GM21723 (cell line): Measurements from ENCODE around the gene ATP2A1.
"Not testable (repeated sequence)": the region's sequence is repeated elsewhere in the genome, so short reads cannot be mapped to it uniquely, and the experiment has no call there.

Experiments used
- ATAC-seq: cut with Tn5 transposase; IDR thresholded peaks from one replicate; pipeline ENCODE4 v1.9.1; 2021; ENCODE audit warnings: mild to moderate bottlenecking, moderate library complexity; ENCODE audit not compliant: unreplicated experiment

ATP2A1 gene

DNA sequence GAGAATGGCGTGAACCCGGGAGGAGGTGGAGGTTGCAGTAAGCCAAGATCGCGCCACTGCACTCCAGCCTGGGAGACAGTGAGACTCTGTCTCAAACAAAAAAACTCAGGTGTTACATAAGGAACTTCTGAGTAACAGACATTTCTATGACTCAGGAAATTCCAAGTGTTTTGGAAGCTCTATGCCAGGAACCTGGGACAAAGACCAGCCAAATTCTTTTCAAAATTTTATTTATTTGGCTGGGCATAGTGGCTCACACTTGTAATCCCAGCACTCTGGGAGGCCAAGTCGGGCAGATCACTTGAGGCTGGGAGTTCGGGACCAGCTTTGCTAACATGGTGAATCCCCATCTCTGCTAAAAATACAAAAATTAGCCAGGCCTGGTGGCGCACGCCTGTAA lies 19.9 kb upstream of the ATP2A1 start:
- ATAC-seq = no peak

DNA sequence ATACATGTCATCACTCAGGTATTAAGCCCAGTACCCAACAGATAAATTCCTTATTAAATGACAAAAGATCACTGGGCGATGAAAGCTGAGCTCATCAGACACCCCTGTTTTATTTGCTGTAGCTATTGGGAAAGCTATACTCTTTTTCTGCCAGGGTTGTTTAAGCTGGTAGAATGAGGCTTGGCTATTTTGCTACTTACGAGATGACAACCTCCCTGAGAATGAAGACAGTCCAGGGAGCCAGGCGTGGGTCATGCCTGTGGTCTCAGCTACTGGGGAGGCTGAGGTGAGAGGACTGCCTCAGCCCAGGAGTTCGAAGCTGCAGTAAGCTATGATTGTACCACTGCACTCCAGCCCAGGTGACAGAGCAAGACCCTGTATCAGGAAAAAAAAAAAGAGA lies 19.0 kb upstream of the ATP2A1 start:
- no peak for ATAC-seq

DNA sequence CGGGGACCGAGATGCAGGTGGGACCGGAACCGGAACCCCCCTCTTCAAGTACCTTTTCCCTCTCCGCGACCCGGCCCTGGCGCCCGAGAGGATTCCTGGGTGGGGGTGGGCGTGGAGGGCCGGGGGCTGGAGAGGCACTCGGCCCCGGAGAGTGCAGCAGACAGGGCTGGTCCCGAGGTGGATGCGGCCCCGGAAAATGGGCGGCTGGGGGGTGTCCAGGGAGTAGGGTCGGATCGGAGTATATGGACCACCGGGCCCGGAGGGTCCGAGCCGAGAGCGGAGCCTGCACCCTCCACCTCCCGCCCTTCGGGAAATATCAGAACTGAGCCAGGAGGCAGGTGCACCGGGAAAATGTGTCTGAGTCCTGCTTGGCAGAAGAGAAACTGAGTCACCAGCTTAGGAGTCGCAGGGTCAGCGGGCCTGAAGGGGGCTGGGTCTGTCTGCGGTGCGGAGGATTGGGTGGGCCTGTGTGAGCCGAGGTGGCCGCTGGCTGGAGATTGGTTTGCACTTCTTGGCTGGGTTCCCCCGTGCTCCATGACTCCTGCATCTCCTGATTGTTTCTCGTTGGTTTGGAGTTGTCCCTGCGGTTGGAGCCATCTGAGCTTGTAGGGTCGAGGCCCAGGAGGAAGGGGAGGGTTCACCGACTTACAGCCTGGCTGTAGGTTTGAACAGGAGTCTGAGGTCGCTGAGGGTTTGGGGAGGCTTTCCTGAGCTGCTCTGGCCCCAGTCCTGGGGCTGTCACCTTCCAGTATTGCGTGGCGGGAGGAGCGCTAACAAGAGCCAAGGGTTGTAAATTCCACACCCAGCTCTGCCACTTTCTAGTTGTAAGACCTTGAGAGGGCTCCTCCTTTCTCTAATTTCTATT lies 14.1 kb upstream of the ATP2A1 start:
- no peak for ATAC-seq

DNA sequence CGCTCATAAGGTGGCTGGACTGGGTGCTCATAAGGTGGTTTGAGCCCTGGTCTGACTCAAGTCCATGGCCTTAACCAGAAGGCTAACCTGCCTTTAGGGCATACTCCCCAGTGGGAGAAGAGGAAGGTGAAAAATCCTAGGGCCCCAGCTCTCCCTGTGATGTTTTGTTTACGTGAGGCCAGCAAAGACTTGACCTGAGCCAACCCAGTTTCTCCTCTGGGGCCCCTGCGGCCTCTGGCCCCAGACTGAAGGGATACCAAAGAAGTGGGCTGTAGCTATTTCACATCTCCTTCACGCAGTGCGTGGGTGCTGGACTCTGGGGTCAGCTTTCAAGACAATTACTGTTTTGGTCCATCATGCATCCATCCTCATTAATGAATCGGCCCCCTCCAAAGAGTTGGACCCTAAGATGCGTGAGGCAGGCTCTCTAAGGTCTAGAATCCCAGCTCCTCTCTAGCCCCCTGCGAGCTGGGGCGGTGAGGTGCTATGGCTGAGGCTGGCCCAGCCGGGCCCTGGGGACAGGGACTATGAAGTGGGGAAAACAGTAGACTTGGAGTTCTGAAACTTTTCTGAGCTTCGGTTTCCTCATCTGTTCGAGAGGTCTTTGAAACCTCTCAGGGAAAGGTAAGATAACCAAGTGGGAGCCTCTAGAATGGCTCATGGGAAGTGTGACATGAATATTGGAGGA lies 13.1 kb upstream of the ATP2A1 start:
- ATAC-seq = no peak

DNA sequence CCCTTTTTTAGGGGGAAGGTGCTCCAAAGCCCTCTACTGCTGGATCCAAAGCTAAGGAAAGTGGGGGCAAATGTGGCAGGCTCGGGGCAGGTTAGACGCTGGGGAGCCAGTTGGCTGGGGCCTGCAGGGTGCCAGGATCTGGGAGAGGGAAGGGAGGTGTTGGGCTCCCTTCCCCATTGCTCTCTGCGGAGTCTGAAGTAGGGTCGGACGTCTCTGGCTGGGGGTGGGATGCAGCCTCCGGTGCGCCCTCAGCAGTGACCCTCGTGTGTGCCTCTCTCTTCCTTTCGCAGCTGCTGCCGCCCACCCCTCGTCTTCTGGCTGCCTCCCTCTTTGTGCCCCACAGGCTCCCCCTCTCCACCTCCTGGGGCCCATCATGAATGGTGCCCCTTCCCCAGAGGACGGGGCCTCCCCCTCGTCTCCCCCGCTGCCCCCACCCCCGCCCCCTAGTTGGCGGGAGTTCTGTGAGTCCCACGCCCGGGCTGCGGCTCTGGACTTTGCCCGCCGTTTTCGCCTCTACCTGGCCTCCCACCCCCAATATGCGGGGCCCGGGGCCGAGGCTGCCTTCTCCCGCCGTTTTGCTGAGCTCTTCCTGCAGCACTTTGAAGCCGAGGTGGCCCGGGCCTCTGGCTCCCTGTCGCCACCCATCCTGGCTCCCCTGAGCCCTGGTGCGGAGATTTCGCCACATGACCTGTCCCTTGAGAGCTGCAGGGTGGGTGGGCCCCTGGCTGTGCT lies 12.4 kb upstream of the ATP2A1 start:
- no peak for ATAC-seq

DNA sequence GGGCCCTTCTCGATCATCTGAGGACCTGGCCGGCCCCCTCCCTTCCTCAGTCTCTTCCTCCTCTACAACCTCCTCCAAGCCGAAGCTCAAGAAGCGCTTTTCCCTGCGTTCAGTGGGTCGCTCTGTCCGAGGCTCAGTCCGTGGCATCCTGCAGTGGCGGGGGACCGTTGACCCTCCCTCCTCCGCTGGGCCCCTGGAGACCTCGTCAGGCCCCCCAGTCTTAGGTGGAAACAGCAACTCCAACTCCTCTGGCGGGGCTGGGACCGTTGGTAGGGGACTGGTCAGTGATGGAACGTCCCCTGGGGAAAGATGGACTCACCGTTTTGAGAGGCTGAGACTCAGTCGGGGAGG lies 11.9 kb upstream of the ATP2A1 start:
- ATAC-seq = no peak

DNA sequence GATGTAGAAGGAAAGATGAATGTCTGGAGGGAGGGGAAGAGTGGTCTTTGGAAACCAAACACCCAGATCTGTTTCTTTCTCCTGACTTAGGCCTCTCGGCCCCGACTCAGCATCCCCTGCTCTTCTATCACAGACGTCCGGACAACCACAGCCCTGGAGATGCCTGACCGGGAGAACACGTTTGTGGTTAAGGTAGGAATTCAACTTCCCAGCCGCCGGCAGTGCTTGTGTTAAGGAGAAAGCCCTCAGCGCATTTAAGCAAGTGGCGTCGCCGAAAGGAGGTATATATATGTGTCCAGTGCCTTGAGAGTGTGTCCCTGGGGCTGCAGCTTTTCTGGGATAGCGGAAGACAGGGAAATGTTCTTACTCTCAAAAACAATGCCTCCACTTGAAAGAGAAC lies 11.0 kb upstream of the ATP2A1 start:
- no peak for ATAC-seq

DNA sequence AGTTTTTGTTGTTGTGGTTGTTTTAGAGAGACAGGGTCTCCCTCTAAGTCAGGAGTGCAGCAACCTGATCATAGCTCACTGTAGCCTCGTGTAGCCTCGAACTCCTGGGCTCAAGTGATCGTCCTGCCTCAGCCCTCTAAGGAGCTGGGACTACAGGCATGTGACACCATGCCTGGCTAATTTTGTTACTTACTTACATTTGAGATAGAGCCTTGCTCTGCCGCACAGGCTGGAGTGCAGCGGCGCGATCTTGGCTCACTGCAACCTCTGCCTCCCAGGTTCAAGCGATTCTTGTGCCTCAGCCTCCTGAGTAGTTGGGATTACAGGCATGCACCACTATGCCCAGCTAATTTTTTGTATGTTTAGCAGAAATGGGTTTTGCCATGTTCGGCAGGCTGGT lies 10.6 kb upstream of the ATP2A1 start:
- ATAC-seq = not testable (repeated sequence)

DNA sequence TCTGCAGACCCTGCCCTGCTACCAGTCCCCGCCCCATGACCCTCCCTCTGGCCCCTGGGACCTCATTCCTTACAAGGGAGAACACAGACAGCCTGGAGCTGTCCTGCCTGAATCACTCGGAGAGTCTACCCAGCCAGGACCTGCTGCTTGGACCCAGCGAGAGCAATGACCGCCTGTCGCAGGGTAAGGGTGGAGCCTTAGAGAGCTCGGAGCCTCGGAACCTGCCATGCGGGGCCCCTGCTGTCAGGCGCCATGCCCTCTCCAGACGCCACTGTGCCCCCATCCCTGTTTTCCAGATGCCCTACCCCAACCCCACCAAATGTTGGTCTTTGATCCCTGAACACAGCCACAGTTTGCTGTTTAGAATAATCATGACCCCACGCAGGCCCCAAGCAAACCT lies 9.1 kb upstream of the ATP2A1 start:
- no peak for ATAC-seq

DNA sequence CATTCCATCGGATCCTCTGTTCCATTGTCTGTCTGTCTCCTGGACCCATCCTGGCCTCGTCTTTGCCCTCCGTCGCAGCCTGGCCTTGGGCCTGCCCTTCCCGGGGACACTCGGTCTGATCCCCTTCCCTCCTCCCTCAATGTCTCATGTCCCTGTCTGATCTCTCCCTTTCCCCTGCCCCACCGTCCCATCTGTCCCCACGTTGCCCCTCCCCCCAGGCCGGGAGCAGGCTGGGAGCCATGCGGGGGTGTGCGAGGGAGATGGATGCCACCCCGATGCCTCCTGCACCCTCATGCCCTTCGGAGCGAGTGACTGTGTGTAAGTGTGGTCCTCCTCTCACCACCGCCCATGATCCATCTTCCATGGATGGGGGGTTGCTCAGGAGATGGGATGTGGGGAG lies 5.3 kb upstream of the ATP2A1 start:
- ATAC-seq = no peak

DNA sequence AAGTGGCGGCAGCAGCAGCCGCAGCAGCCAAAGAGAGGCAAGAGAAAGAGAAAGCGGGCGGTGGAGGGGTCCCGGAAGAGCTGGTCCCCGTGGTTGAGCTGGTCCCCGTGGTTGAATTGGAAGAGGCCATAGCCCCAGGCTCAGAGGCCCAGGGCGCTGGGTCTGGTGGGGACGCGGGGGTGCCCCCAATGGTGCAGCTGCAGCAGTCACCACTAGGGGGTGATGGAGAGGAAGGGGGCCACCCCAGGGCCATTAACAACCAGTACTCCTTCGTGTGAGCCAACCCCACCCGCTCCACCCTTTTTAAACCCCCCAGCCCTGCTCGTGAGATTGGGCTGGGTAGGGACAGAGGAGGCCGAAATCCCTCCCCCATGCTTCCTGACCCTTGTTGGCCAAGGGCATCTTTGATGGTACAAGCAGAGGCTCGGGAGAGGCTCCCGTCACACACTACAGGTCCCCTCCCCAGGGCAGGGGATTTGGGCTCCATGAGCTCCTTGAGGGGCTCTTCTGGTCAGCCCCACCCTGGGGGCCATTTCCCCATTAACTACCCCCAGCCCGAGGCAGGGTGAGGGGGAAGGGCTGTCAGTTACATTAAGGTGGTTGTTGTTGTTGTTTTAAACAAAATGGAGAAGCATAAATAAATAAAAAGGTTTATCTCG lies 4.6 kb upstream of the ATP2A1 start:
- no peak for ATAC-seq

DNA sequence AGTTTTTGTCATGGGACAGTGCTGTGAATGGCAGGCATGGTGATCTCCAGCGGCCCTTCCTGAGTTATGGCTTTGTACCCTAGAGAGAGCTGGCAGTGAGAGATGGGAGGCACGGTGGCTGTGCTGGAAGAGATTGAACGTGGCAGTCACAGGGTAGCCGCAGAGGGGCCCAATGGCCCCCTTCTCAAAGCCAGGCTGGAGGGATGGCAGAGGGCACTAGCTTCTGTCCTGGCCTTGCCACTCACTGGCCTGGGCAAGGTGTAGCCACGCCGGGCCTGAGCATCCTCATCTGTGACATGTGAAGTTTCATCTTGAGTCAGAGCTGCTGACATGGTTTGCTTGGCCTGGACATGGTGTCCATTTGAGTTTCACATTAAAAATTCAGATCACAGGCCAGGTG lies 3.9 kb upstream of the ATP2A1 start:
- ATAC-seq = no peak

DNA sequence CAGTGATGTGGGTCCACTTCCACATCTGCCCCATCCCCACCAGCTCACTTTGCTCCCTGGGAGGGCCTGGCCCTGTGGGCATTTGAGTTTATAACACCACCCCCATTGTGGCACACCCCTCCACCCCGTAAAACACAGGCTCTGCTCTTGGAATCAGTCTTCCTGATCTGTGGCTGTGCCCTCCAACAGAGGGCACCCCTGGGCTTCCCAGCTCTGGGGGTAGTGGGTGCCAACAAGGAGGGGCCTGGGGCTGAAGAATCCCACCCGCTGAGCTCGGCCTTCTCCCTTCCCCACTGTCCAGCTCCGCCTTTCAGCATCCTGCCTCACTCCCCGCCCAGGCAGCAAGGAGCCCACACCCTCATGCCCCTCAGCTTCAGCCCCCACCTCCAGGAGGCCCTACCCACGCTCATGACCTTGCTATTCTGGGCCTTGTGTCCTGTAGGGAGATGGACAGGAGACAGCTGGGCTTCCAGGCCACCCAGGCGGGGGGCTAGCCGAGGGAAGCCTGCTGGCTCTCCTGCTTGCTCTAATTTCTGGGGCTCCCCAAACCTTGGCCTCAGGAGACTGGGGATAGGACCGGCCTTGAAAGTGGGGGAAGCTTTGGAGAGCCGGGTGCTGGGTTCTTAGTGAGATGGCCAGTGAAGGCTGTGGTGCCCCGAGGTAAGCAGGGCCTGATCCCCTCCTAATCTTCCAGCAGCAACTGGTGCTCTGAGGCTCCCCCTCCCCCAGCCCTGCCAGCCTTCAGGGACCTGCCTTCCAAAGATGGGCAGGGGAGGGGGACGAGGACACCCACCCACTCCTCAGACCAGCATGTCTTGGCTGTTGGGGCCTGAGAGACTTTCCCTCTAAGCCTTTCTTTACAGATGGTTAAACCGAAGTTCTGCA lies 2.9 kb upstream of the ATP2A1 start:
- ATAC-seq = no peak

DNA sequence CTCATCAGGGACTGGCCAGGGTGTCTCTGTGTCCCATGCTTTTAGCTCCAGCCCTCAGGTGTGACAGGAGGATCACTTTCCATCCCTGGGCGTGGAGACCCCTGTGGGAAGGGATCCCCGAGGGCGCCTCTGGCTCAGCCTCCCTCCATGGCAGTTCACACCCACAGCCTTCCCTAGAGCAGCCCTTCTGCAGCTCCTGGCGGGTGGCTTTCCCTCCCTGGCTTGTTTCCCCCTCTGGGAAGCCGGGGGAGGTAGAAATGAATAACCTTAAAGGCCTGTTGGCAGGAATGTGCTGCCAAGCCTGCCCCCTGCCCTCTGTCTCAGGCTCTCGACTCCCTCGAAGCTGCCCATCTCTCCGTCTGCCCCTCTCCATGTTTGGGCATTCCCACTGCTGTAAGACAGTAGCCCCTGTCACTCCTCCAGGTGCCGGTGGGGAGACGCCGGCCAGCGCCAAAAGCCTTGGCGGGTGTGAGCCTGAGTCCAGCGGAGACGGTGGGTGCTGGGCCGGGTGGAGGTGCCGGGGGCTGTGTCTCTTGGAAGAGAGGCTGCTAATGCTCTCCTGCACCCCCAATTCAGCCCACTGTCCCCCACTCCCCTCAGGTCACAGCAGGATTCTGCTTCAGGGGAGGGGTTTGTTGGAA lies 2.1 kb upstream of the ATP2A1 start:
- ATAC-seq = no peak

DNA sequence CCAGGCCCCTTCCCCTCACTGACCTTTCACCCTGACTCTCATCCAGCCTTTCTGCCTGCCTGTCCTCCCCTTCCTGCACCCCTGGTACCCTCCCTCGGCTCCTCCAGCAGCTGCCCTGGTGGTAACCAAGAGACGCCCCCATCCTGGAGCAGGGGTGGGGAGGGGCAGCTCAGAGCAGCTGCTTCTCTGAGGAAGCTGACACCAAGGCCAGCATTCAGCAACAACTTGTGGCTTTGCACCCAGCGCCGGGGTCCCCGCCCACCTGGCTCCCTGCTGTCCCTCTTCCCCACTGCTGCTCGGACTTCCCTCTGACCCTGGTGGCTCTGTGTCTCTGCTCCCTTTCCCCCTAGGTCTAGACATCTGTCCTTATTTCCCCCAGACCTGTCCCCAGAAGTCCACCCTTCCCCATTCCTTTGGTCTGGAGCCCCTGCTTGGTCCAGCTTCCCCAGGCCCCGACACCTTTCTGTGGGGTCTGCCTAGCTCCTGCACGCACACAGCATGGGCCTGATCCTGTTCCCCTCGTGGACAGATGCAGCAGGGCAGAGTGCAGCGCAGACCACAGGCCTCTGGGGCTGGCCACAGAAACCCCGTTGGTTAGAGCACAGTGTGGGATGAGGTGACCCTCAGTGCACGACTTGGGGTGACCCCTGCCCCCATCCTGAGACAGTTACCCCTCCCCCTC lies 1.2 kb upstream of the ATP2A1 start:
- no peak for ATAC-seq

DNA sequence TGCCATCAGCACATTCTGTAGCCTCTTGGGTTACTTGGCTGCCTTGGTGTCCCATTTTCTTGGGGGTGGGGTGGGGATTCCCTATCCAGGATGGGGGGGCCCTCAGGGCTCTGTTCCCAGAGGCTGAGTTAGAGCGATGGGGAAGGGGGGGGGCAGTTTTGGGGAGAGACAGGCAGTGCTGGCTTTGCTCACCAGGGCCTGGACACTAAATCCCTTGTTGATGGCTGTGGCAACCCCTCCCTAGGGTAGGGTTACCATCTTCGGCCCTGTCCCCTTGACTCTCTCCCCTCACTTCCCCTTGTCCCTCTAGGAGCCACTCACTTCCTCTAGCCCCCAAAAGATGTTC lies 660 bp upstream of the ATP2A1 start:
- no peak for ATAC-seq

DNA sequence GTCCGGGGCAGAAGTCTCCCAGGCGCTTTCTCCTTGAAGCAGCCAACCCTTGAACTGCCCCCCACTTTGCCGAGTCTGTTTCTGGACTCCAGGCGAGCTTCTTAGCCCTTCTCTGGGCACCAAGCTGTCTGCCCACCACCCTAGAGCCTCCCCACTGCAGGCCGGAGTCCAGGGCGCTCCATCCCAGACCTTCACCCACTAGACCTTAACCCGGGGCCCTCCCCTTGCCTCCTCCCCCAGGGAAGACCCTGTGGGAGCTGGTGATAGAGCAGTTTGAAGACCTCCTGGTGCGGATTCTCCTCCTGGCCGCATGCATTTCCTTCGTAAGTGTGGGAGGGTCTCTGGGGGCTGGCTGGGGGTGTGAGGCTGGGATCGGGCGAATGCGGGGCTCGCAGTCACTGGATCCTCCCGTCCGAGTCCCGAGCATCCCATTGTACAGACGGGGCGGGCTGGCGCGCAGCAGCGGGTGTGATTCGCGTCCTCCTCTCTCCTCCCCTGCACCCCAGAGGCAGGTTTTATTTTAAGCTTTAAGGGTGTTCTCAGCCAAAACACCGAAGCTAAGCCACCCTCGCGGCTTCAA lies 1.1 kb downstream of the ATP2A1 start:
- peak; percentile 30 for ATAC-seq

DNA sequence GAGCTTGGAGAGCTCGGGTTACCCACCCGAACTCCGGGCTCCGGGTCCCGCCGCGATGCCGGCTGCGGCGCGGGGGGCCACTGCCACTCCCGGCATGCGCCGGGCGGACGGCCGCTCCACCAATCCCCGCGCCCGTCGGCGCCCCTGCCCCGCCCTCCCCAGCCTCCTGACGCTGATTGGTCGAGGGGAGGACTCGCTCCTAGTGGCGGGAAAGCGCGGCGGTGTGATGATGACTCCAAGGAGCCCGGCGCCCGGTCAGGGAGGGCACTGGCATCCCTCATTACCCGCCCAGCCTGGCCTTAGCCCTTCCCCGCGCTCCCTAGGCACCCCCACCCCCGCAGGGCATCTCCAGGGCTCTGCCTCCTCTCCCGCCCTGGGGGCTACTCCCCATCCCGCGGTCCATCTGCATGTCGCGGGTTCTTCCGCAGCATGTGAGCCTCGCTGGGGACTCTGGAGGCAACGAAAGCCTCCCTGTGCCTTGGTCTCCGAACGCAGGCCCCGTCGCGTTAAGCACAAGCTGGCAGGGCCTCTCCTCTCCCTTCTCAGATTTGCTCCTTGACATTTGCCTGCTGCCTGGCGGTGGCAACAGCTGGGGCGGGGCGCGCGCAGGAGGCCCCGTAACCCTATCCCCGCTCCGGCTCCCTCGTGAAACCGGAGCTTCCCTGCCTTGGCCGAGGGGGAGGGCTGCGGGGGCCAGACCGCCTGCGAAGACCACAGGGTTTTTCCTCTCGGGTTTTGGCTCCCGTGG lies 1.7 kb downstream of the ATP2A1 start:
- ATAC-seq = peak; percentile 85

DNA sequence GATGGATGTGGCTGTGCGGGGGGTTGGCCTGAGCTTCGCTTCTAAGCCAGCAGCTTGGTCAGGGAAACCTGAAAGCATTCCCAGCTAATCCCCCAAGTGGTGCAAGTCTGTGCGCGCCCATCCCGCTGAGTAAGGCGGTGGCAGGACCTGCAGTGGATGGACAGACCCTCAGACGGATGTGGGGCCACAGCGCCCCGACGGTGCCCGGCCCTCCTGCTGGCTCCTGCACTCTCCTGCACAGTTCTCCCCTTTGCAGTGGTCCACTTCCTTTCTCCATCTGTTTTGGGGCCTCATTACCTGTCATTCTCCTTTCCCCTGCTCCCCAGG lies 2.3 kb downstream of the ATP2A1 start:
- ATAC-seq = no peak
